HepG2 (cell line): Measurements from ENCODE around the gene STK24. TPM values are rescaled to one million over a fixed set of nuclear protein-coding genes. Genes with fewer than 3 reads are reported as not detected.
A peak's percentile ranks its signal among the peaks of the same experiment; 100 is the strongest.

Source experiments
- ATAC-seq: fragments of 200-7000 bp; cut with Tn5 transposase; 3 replicates; pipeline ENCODE4 v1.9.1; 2020; ENCODE audit warnings: mild to moderate bottlenecking, moderate library complexity
- BruUV-seq: library from RNA; stranded (reverse); fragments of 400-500 nt; replicated peaks from 2 replicates; lab custom pipeline; 2021; lab: Mats Ljungman, UMichigan
- CTCF ChIA-PET: fragments of 300-600 bp; formaldehyde crosslinking; extraction: SDS; loops from one replicate; lab custom pipeline; 2021; ENCODE audit warnings: low total read pairs, inconsistent platforms, low intra/inter-chr PET ratio; lab: Yijun Ruan, JAX
- POLR2A ChIA-PET: fragments of 350-600 bp; sonication (Branson Sonifier 250); formaldehyde crosslinking; loops from one replicate; lab custom pipeline; 2020; ENCODE audit warnings: antibody characterized with exemption, inconsistent platforms; lab: Yijun Ruan, JAX
- DNase-seq: peaks from one replicate; pipeline ENCODE4 v3.0.0-alpha.2; 2015; ENCODE audit warnings: low spot score
- FAIRE-seq: peaks from 3 replicates; lab custom pipeline; 2011; peaks lifted over from hg19 to GRCh38; lab: Jason Lieb, UNC
- H2AFZ ChIP-seq: one replicate; pipeline ENCODE4 v1.6.1; 2011; ENCODE audit warnings: low read length, inconsistent platforms
- H3K27ac ChIP-seq: fragments of 300-600 bp; 3 replicates; pipeline ENCODE4 v1.8.0; 2011; ENCODE audit warnings: mixed run types, mild to moderate bottlenecking, mixed read lengths, low read length, inconsistent platforms; ENCODE audit not compliant: insufficient read depth; ENCODE audit errors: extremely low read length
- H3K27me3 ChIP-seq, 2 experiments: fragments of 200-600 bp in 1 of 2; 2 replicates in 1 of 2; 3 replicates in 1 of 2; pipeline versions ENCODE4 v1.6.0 to v1.8.0; 2011; ENCODE audit warnings: low read length in 2 of 2, mild to moderate bottlenecking in 2 of 2, moderate library complexity in 2 of 2, inconsistent platforms in 1 of 2; ENCODE audit not compliant: insufficient read depth in 2 of 2, control insufficient read depth in 1 of 2
- H3K36me3 ChIP-seq, 2 experiments: fragments of 200-600 bp in 1 of 2; replicated peaks in 1 of 2; 2 replicates in 1 of 2; 3 replicates in 1 of 2; pipeline versions ENCODE4 v1.5.1 to v1.8.0; 2011; ENCODE audit warnings: low read length in 2 of 2, inconsistent platforms in 1 of 2; ENCODE audit not compliant: insufficient read depth in 2 of 2, control insufficient read depth in 1 of 2
- H3K4me1 ChIP-seq: 2 replicates; pipeline ENCODE4 v1.5.1; 2012; ENCODE audit warnings: low read length, inconsistent platforms; ENCODE audit not compliant: insufficient read depth
- H3K4me2 ChIP-seq: 2 replicates; pipeline ENCODE4 v1.6.0; 2011; ENCODE audit warnings: low read depth, low read length, inconsistent platforms
- H3K4me3 ChIP-seq, 3 experiments: fragments of 200-600 bp in 1 of 3; sonication (generic), shearing (Covaris generic) in 1 of 3; replicated peaks in 1 of 3; 2 replicates each; pipeline ENCODE4 v1.5.1; 2011 to 2016; ENCODE audit warnings: low read length in 3 of 3, inconsistent platforms in 2 of 3, low read depth in 2 of 3, mild to moderate bottlenecking in 2 of 3, control low read depth in 1 of 3, mixed read lengths in 1 of 3; ENCODE audit not compliant: insufficient read depth in 1 of 3
- H3K79me2 ChIP-seq: one replicate; pipeline ENCODE4 v1.6.1; 2011; ENCODE audit warnings: low read length, inconsistent platforms; ENCODE audit not compliant: insufficient read depth
- H3K9ac ChIP-seq: 2 replicates; pipeline ENCODE4 v1.6.0; 2011; ENCODE audit warnings: mild to moderate bottlenecking, low read depth, low read length, inconsistent platforms; ENCODE audit not compliant: insufficient read depth
- H3K9me3 ChIP-seq: 2 replicates; pipeline ENCODE4 v1.5.1; 2012; ENCODE audit warnings: mild to moderate bottlenecking, low read length
- H4K20me1 ChIP-seq: 2 replicates; pipeline ENCODE4 v1.6.0; 2011; ENCODE audit warnings: inconsistent platforms, mild to moderate bottlenecking, low read length, moderate library complexity; ENCODE audit not compliant: insufficient read depth
- AGO2 ChIP-seq: fragments of 200-400 bp; formaldehyde crosslinking; optimal IDR thresholded peaks from 2 replicates; pipeline ENCODE3; 2017; ENCODE audit warnings: mild to moderate bottlenecking, low read depth, low read length, moderate library complexity
- FOXK2 ChIP-seq: fragments of 450-650 bp; IDR thresholded peaks from 2 replicates; pipeline ENCODE4 v1.6.1; 2016
- RBM22 ChIP-seq: fragments of 200-400 bp; formaldehyde crosslinking; optimal IDR thresholded peaks from 2 replicates; pipeline ENCODE3; 2017; ENCODE audit warnings: mild to moderate bottlenecking, low read length, moderate library complexity
- ZBTB38 ChIP-seq: sonication (generic); formaldehyde crosslinking; IDR thresholded peaks from 2 replicates; pipeline ENCODE4 v1.5.1; 2020; ENCODE audit warnings: mild to moderate bottlenecking, missing genetic modification reagents
- ZNF446 ChIP-seq: sonication (generic); formaldehyde crosslinking; IDR thresholded peaks from 2 replicates; pipeline ENCODE4 v1.5.0; 2020; ENCODE audit warnings: mild to moderate bottlenecking, missing genetic modification reagents
- ZNF713 ChIP-seq: sonication (generic); formaldehyde crosslinking; IDR thresholded peaks from 2 replicates; pipeline ENCODE4 v1.4.0; 2020; ENCODE audit warnings: mild to moderate bottlenecking, missing genetic modification reagents
- ZNF816 ChIP-seq: sonication (generic); formaldehyde crosslinking; IDR thresholded peaks from 2 replicates; pipeline ENCODE4 v1.8.0; 2022; ENCODE audit warnings: missing genetic modification reagents, mild to moderate bottlenecking, borderline replicate concordance
- WGBS: methylation state at CpG from one replicate; pipeline ENCODE4 v1.1.6; 2017; ENCODE audit warnings: low lambda C conversion rate; 5-methylcytosine and 5-hydroxymethylcytosine counted together
- in situ Hi-C: cut with HindIII; loops from 2 replicates; pipeline ENCODE4 v1.10.0; 2017; ENCODE audit warnings: low pct_unique_long_range_greater_than_20kb; ENCODE audit not compliant: extremely low pct_ligation_motif_present
- intact Hi-C: fragments of 100-400 bp; cut with micrococcal nuclease; formaldehyde crosslinking; loops from one replicate; pipeline ENCODE4 v1.10.0; 2022; ENCODE audit not compliant: unreplicated experiment
- polyA plus RNA-seq, 8 experiments: library from polyadenylated mRNA; depleted of rRNA in 3 of 8; stranded (reverse) in 7 of 8; unstranded in 1 of 8; fragments of >200 nt; fragmentation: Illumina TruSeq in 4 of 8; extraction: Trizol in 4 of 8; gene quantifications; 2 replicates each; pipeline versions ENCODE4 v1.2.1 to v1.2.3, GENCODE V29; 2011 to 2016; ENCODE audit warnings: low read depth in 4 of 8, missing spikeins in 1 of 8, mixed read lengths in 1 of 8; ENCODE audit not compliant: insufficient read depth in 1 of 8
- total RNA-seq, 5 experiments: library from RNA; depleted of rRNA; stranded (reverse); fragments of >200 nt; fragmentation: Illumina TruSeq; extraction: Trizol; gene quantifications; 2 replicates each; pipeline ENCODE4 v1.2.3, GENCODE V29; 2016; ENCODE audit warnings: low read depth in 1 of 5
- TF ChIP-seq, protein P1 (sequence below): sonication (generic); formaldehyde crosslinking; IDR thresholded peaks from 2 replicates; pipeline ENCODE4 v1.4.0; 2020; ENCODE audit warnings: missing genetic modification reagents, borderline replicate concordance

STK24 gene
- total and polyA plus RNA-seq, 2 of the 13 experiments (the other 11 are each of a cell fraction or from before 2014, with no cell fraction given): 51.3 to 73.0 TPM

DNA sequence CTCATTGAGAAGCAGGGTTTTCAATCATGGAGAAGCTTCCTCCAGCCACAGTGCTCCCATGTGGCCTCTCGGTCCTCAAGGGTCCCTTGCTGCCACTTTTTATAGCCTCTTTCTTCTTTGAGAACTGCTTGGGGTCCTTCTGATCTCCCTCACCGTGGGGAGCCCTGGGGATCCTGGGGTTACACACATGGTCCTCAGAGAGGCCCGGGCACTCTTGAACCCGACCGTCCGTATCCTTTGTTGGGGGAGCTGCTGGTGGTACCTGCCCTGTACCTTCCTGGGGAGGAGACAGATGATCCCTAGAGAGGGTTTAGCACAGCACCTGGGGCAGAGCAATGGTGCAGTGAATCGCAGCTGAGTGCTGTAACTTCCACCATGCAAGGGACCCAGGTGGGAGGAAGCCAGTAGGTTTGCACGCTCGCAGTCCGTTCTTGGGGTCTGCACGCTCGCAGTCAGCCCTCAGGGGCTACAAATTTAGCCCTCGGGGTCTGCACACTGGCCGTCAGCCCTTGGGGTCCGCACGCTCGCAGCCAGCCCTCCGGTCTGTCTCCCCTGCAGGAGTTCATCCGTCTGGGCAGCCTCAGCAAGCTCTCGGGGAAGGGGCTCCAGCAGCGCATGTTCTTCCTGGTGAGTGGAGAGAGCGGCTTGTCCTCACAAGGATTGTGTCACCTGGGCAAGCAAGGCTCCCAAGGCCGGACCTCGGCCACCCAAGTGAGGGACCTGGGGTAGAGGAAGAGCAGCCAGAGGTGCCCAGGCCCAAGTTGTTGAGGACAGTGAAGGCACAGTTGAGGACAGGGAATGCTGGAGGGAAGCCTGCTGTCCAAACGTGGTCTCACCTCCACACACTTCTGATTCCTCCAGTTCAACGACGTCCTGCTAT lies 138.4 kb downstream of the STK24 start:
- TF ChIP-seq AGO2 (peak; percentile 31), ZNF816 (CRISPR knock-in tag) (no peak)
- TF ChIP-seq, all 625 proteins: peak for 1
- BruUV-seq: no TSS peak
- Histone ChIP-seq H3K9ac (no peak overlapping the region), H3K4me2 (no peak overlapping the region), H3K4me1 (no peaks in the 10 kb centered on the region), H3K79me2 (no peaks in the 10 kb centered on the region), H3K9me3 (no peaks in the 10 kb centered on the region), H2AFZ (no peak overlapping the region), H3K27me3 (no peaks in the 10 kb centered on the region), H3K36me3 (peaks cover 49 to 88% of the 10 kb centered on the region in 2 experiments), H3K27ac (no peak overlapping the region), H3K4me3 (no peak overlapping the region), H4K20me1 (no peaks in the 10 kb centered on the region)
- in situ Hi-C loops (loop anchor here (25.0 kb wide), 1 partner anchor 576 kb away; no protein-coding TSS in a partner anchor), intact Hi-C loops (no loop called here)
- WGBS: 95% methylated on average over 20 of the region's 27 CpGs
- POLR2A ChIA-PET: no interaction called here
- no peak for DNase-seq
- CTCF ChIA-PET: no interaction called here
- no peak; the same call in 2 of the 3 replicates for ATAC-seq
- FAIRE-seq: no peak

DNA sequence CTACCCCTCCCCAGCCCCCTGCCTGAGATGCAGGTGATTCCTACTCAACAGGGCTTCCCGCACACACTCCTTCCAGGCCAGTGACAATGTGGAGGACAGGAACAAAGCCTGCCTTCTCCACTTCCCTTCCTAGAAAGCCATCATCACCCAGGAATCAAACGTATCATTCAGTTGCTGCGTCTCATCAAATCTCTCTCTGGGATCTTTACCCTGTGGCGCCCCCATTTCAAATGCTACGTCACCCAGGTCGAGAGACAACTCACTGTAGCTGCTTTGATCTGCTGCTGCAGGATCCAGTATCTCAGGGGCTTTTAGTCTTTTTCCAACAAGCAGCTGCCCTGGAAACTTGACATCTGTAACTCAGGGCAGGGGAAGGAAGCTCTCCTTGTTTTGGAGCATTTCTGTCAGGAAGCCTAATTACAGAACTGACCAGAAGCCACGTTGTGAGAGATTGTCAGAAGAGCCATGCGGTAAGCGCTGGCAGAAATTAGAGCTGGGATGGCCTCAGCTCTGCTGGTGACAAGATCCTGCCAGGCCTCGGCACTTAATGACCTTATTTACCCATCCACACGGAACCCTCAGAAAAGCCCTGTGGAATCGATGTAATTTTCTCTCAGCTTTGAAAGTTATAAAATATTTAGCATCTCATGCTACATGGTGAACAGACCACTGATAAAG lies 140.5 kb downstream of the STK24 start:
- WGBS: 96% methylated on average over 12 of the region's 12 CpGs
- Histone ChIP-seq H3K36me3 (peaks cover 52 to 82% of the 10 kb centered on the region in 2 experiments), H3K4me1 (no peaks in the 10 kb centered on the region), H2AFZ (no peak overlapping the region), H3K27ac (no peak overlapping the region), H3K79me2 (no peaks in the 10 kb centered on the region), H3K4me3 (no peak overlapping the region), H3K9ac (no peak overlapping the region), H3K27me3 (no peaks in the 10 kb centered on the region), H3K9me3 (no peaks in the 10 kb centered on the region), H4K20me1 (no peaks in the 10 kb centered on the region), H3K4me2 (no peak overlapping the region)
- no TSS peak for BruUV-seq
- in situ Hi-C loops: loop anchor here (25.0 kb wide), 1 partner anchor 574 kb away; no protein-coding TSS in a partner anchor
- no peak for ATAC-seq
- intact Hi-C loops: no loop called here
- DNase-seq: no peak
- POLR2A ChIA-PET: no interaction called here
- no peak for FAIRE-seq
- TF ChIP-seq FOXK2 (no peak), ZBTB38 (CRISPR knock-in tag) (0 out of 2 replicates have a peak, but pooled peaks have one; percentile 32), RBM22 (peak; percentile 91), ZNF446 (no peak), ZNF713 (CRISPR knock-in tag) (no peak)
- TF ChIP-seq, protein P1, sequence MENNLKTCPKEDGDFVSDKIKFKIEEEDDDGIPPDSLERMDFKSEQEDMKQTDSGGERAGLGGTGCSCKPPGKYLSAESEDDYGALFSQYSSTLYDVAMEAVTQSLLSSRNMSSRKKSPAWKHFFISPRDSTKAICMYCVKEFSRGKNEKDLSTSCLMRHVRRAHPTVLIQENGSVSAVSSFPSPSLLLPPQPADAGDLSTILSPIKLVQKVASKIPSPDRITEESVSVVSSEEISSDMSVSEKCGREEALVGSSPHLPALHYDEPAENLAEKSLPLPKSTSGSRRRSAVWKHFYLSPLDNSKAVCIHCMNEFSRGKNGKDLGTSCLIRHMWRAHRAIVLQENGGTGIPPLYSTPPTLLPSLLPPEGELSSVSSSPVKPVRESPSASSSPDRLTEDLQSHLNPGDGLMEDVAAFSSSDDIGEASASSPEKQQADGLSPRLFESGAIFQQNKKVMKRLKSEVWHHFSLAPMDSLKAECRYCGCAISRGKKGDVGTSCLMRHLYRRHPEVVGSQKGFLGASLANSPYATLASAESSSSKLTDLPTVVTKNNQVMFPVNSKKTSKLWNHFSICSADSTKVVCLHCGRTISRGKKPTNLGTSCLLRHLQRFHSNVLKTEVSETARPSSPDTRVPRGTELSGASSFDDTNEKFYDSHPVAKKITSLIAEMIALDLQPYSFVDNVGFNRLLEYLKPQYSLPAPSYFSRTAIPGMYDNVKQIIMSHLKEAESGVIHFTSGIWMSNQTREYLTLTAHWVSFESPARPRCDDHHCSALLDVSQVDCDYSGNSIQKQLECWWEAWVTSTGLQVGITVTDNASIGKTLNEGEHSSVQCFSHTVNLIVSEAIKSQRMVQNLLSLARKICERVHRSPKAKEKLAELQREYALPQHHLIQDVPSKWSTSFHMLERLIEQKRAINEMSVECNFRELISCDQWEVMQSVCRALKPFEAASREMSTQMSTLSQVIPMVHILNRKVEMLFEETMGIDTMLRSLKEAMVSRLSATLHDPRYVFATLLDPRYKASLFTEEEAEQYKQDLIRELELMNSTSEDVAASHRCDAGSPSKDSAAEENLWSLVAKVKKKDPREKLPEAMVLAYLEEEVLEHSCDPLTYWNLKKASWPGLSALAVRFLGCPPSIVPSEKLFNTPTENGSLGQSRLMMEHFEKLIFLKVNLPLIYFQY (CRISPR knock-in tag): no peak
- CTCF ChIA-PET: no interaction called here
